HFF-Myc (cell line): ENCODE results near the gene NOP9.
A peak's percentile ranks its signal among the peaks of the same experiment; 100 is the strongest.

Experiments
- DNase-seq: peaks from one replicate; pipeline ENCODE4 v3.0.0-alpha.2; 2011; ENCODE audit warnings: low read depth; ENCODE audit errors: extremely low read depth
- H3K4me3 ChIP-seq: replicated peaks from 2 replicates; pipeline ENCODE4 v1.5.1; 2011; ENCODE audit warnings: low read depth, mild to moderate bottlenecking, control low read depth, low read length
- TF ChIP-seq, protein P1 (sequence below): IDR thresholded peaks from 2 replicates; pipeline ENCODE4 v1.5.1; 2012; ENCODE audit warnings: mild to moderate bottlenecking, low read depth, low read length, control low read depth; ENCODE audit errors: missing control alignments

NOP9 gene

DNA sequence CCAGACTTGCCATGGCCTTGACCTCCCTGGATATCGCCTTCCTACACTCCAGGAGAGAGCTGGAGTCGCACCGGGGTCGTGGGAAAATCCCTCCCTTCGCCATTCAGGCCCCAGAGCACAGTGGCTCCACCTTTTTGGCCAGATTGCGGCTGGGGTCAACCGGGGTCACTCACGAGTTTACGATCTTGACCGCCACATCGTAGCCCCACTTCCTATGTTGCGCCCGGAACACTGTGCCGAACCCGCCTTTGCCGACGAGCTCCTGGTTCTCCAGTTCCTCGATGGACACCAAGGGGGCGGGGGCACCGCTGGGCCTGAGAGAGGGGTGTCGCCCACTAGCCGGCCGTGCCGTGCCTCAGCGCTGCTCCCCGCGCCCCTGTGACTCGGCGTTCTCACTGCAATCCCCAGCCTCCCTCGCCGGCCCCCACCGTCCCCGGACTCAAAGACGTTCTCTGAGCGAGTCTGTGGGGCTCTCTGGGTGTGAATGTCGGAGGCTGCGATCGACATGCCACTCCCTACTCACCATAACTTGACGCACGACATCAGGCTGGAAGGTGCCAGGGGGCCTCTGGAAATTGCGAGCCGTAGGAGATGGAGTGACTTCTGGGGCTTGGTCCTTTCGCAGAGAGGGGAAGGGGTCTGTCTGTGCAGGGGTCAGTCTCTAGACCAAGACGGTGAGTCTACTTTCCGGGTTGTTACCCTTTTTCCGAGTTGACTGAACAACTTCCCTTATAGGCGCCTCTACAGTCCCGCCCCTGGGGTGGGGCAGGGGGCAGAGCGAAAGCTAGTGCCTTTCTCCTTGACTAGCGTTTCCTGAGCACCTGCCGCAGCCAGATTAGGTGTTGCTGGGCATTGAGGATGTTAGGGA lies 39.9 kb downstream of the NOP9 start, which contains the start of gene RIPK3:
Gene RIPK3, minus strand, starts transcription at position 708 of the 868 bp plus-strand sequence. Its CDS starts 165 bp downstream, at position 543.
- DNase-seq: no peak
- 0 out of 2 replicates have a peak within 1 kb of the TSS, but pooled peaks have one; percentile 9 for H3K4me3 ChIP-seq
- TF ChIP-seq, protein P1, sequence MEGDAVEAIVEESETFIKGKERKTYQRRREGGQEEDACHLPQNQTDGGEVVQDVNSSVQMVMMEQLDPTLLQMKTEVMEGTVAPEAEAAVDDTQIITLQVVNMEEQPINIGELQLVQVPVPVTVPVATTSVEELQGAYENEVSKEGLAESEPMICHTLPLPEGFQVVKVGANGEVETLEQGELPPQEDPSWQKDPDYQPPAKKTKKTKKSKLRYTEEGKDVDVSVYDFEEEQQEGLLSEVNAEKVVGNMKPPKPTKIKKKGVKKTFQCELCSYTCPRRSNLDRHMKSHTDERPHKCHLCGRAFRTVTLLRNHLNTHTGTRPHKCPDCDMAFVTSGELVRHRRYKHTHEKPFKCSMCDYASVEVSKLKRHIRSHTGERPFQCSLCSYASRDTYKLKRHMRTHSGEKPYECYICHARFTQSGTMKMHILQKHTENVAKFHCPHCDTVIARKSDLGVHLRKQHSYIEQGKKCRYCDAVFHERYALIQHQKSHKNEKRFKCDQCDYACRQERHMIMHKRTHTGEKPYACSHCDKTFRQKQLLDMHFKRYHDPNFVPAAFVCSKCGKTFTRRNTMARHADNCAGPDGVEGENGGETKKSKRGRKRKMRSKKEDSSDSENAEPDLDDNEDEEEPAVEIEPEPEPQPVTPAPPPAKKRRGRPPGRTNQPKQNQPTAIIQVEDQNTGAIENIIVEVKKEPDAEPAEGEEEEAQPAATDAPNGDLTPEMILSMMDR: no peak

DNA sequence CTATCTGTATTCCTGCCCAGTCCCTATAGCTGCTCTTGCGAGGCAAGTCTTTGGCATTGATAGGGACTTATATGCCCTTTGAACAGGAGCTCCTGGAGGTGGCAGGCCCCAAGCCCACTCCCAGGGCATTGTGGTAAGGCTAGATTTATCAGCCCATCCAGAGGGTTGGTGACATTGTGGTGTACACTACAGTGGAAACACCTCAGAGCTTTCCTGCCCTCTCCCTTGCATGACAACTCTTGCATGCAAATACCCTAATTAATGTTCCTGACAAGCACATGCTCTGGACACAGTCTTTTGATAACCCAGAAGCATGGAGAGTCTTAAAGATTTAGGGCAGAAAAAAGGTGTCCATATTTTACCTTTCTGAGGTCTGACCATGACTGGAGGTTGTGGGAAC lies 41.0 kb downstream of the NOP9 start:
- DNase-seq: no peak
- TF ChIP-seq, protein P1: no peak
- H3K4me3 ChIP-seq: no peak overlapping the region

DNA sequence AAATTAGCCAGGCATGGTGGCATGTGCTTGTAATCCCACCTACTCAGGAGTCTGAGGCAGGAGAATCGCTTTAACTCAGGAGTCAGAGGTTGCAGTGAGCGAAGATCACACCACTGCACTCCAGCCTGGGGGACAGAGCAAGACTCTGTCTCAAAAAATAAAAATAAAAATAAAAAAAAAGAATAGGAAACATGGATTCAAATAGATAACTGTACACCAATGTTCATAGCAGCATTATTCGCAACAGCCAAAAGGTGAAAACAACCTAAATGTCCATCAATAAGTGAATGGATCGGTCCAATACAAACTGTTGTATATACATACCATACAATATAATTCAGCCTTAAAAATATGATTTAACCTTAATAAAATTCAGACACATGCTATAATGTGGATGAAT lies 43.2 kb downstream of the NOP9 start:
- H3K4me3 ChIP-seq: no peak overlapping the region
- TF ChIP-seq, protein P1: no peak
- no peak for DNase-seq

DNA sequence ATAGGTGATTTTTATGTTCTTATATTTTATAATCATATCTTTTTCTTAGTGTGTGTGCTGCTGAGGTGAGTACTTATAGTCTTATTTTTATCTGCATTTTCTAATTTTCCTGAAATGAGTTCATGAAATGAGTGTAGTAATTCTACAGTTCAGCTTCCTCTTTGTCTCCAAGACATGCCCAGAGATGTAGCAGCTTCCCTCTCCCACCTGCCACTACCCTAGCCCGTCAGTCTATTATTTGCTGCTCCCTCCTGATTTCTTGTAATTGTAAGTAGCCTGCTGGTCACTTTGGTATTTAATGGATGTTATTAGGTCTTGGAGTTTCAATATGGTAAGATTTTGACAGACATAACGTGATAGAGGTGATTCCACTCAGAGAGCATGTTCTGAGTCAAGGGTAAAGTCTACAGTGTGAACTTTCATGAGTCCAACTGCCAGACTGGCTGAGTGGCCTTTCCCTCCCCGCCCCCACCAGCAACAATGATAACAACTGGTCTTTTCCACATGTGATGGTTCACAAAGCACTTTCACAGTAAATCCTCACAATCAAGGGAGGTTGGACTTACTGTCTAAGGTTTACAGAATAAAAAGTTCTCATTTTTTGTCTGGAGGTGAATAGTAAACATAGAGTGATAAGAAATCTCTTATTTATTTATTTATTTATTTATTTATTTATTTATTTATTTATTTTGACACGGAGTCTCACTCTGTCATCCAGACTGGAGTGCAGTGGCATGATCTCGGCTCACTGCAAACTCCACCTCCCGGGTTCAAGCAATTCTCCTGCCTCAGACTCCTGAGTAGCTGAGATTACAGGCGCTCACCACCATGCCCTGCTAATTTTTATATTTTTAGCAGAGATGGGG lies 44.4 kb downstream of the NOP9 start:
- TF ChIP-seq, protein P1: no peak
- H3K4me3 ChIP-seq: no peak overlapping the region
- no peak for DNase-seq

DNA sequence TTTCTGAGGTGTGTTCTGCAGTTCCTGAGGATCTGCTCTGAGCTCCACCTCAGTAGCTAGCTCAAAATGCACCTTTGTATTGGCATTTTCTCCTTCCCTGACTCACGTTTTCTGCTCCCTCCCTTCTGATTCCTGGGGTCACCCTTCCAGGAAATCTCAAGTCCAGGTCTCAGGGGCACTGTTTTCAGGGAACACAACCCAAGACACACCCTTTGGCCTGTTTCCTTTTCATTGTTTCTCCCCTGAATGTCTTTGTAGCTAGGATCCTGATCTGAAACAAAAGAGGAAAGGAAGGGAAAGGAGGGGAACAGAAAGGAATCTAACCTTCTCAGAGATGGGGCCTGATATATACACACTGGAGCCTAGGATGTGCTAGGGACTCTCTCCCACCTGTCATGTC lies 47.5 kb downstream of the NOP9 start:
- no peak overlapping the region for H3K4me3 ChIP-seq
- no peak for DNase-seq
- TF ChIP-seq, protein P1: no peak

DNA sequence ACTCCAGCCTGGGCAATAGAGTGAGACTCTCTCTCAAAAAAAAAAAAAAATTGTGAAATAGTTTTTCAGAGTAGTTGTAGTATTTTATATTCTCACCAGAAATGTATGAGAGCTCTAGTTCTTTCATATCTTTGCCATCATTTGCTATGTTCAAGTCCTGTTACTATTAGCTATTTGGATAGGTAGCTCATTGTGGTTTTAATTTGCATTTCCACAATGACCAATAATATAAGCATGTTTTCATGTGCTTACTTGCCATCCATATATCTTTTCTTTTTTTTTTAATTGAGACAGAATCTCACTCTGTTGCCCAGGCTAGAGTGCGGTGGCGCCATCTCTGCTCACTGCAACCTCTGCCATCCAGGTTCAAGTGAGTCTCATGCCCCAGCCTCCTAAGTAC lies 48.5 kb downstream of the NOP9 start:
- H3K4me3 ChIP-seq: no peak overlapping the region
- TF ChIP-seq, protein P1: no peak
- DNase-seq: no peak
